ENCODE data around the gene CPTP. TPM values are rescaled to one million over a fixed set of nuclear protein-coding genes. Genes with fewer than 3 reads are reported as not detected.
A peak's percentile ranks its signal among the peaks of the same experiment; 100 is the strongest.

The CPTP gene
- total RNA-seq, 1 donor from 2014 or later: 20.4 TPM

GRCh38 chr1:1324084-1324523, 498 bp upstream of the CPTP start:
- intact Hi-C loops (cut with DNase I): no loop called here
- peaks cover 27% of the 10 kb centered on the region for H3K4me1 ChIP-seq

GRCh38 chr1:1325288-1326074, 879 bp downstream of the CPTP start:
- Histone ChIP-seq H3K4me3 (peak overlapping the region; percentile 98), H3K9me3 (no peaks in the 10 kb centered on the region), H3K4me1 (peaks cover 27% of the 10 kb centered on the region), H3K27ac (peak overlapping the region; percentile 91), H3K27me3 (no peaks in the 10 kb centered on the region), H3K36me3 (peaks cover 17% of the 10 kb centered on the region)
- intact Hi-C loops (cut with DNase I): no loop called here
- no peak for DNase-seq
- TF ChIP-seq CTCF (IDR thresholded peaks at IDR 0.05): no peak
- no peak for ATAC-seq

More at GRCh38 chr1:1324084-1324523, 498 bp upstream of the CPTP start:
- Histone ChIP-seq H3K9me3 (no peaks in the 10 kb centered on the region), H3K27ac (peak overlapping the region; percentile 91), H3K36me3 (peaks cover 25% of the 10 kb centered on the region), H3K27me3 (no peaks in the 10 kb centered on the region), H3K4me3 (peak overlapping the region; percentile 98)
- DNase-seq (no peak), ATAC-seq (no peak)
- TF ChIP-seq CTCF (IDR thresholded peaks at IDR 0.05): no peak

- ATAC-seq: no peak
- peaks cover 17% of the 10 kb centered on the region for H3K36me3 ChIP-seq
- intact Hi-C loops (cut with DNase I): no loop called here
- peak overlapping the region; percentile 98 for H3K4me3 ChIP-seq
- no peaks in the 10 kb centered on the region for H3K9me3 ChIP-seq
- H3K27me3 ChIP-seq: no peaks in the 10 kb centered on the region
- DNase-seq: no peak
- no peak overlapping the region for H3K27ac ChIP-seq
- no peak for TF ChIP-seq CTCF (IDR thresholded peaks at IDR 0.05)
- peaks cover 27% of the 10 kb centered on the region for H3K4me1 ChIP-seq
Measured at GRCh38 chr1:1326075-1326605, 1.5 kb downstream of the CPTP start.

GRCh38 chr1:1327291-1327690, 2.7 kb downstream of the CPTP start:
- Histone ChIP-seq H3K4me1 (peaks cover 24% of the 10 kb centered on the region), H3K4me3 (no peak overlapping the region), H3K9me3 (no peaks in the 10 kb centered on the region), H3K36me3 (peaks cover 17% of the 10 kb centered on the region), H3K27me3 (no peaks in the 10 kb centered on the region), H3K27ac (no peak overlapping the region)
- intact Hi-C loops (cut with DNase I): no loop called here
- DNase-seq (no peak), ATAC-seq (no peak)
- no peak for TF ChIP-seq CTCF (IDR thresholded peaks at IDR 0.05)

- ATAC-seq (no peak), DNase-seq (no peak)
- H3K4me3 ChIP-seq: no peak overlapping the region
- intact Hi-C loops (cut with DNase I): no loop called here
- H3K4me1 ChIP-seq: peaks cover 19% of the 10 kb centered on the region
- TF ChIP-seq CTCF (IDR thresholded peaks at IDR 0.05): no peak
- peaks cover 17% of the 10 kb centered on the region for H3K36me3 ChIP-seq
- H3K27me3 ChIP-seq: no peaks in the 10 kb centered on the region
- no peaks in the 10 kb centered on the region for H3K9me3 ChIP-seq
- no peak overlapping the region for H3K27ac ChIP-seq
Measured at GRCh38 chr1:1328254-1328653, 3.7 kb downstream of the CPTP start.

Data from upper lobe of right lung (tissue), 1 donor.